A549 treated with AZD9567 at 1 μM for 4 hours (cell line): Measurements from ENCODE around the gene ADAMTS17. TPM values are rescaled to one million over a fixed set of nuclear protein-coding genes. Genes with fewer than 3 reads are reported as not detected.

ENCODE experiments used
- total RNA-seq: library from RNA; stranded (reverse); fragments of 200-300 nt; extraction: Qiagen RNA extraction; gene quantifications from 5 replicates; pipeline ENCODE4 v1.2.3, GENCODE V29; 2022; ENCODE audit not compliant: insufficient read depth

ADAMTS17 gene, protein sequence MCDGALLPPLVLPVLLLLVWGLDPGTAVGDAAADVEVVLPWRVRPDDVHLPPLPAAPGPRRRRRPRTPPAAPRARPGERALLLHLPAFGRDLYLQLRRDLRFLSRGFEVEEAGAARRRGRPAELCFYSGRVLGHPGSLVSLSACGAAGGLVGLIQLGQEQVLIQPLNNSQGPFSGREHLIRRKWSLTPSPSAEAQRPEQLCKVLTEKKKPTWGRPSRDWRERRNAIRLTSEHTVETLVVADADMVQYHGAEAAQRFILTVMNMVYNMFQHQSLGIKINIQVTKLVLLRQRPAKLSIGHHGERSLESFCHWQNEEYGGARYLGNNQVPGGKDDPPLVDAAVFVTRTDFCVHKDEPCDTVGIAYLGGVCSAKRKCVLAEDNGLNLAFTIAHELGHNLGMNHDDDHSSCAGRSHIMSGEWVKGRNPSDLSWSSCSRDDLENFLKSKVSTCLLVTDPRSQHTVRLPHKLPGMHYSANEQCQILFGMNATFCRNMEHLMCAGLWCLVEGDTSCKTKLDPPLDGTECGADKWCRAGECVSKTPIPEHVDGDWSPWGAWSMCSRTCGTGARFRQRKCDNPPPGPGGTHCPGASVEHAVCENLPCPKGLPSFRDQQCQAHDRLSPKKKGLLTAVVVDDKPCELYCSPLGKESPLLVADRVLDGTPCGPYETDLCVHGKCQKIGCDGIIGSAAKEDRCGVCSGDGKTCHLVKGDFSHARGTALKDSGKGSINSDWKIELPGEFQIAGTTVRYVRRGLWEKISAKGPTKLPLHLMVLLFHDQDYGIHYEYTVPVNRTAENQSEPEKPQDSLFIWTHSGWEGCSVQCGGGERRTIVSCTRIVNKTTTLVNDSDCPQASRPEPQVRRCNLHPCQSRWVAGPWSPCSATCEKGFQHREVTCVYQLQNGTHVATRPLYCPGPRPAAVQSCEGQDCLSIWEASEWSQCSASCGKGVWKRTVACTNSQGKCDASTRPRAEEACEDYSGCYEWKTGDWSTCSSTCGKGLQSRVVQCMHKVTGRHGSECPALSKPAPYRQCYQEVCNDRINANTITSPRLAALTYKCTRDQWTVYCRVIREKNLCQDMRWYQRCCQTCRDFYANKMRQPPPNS
- 0.11 to 0.29 TPM (median 0.21 TPM) in 4 of 5 replicates, not detected in the other for total RNA-seq

DNA sequence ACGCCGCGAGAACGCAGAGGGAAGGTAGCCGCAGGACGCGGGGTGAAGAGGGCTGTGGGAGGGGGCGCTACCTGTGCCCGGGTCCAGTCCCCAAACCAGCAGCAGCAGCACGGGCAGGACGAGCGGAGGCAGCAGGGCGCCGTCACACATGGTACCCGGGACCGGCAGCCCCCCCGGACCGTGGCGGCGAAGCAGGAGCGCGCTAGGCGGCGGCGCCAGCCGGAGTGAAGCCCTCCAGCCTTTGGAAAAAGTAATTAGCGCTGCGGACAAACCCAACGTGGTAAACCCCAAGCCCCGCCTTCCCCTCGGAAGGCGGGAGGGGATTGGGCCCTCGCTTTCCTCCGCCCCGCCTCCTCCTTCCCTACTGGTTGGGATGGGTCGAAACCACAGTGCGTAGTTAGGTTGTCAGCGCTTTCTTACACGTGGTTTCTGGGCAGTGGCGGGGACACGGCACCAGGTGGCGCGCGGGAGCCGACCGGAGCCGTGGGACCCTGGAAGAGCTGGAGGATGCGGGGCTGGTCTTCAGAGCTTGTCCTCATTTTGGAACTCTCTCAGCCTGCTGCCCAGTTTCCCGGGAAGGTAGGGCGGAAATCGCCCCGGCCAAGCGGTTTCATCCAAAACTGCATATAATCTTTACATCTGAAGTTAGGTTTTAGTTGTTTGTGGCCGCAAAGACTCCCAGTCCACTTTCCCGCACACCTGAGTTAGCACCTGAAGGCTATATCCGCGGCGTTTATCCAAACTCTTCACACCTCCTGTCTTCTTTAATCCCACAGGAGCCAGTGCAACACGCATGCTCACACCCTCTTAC is at the start of gene ADAMTS17:
ADAMTS17 (minus strand) TSS at position 226 of the 811 bp plus-strand sequence; CDS start at position 150, 76 bp downstream.

Other genes starting within 250 kb of the ADAMTS17 start
- not detected in 5 replicates for gene CERS3, start 187.0 kb upstream of the ADAMTS17 start, total RNA-seq